Tibial nerve (tissue), 4 donors: ENCODE measurements around the gene PPIF.

ENCODE experiments used
- CTCF ChIP-seq, 5 experiments: fragments of 200-600 bp in 3 of 5; fragments of 450-650 bp in 2 of 5; sonication (generic) in 3 of 5; IDR thresholded peaks; one replicate each; pipeline ENCODE4 v1.5.1; 2016 to 2019; ENCODE audit warnings: antibody characterized with exemption in 5 of 5, mild to moderate bottlenecking in 3 of 5, moderate library complexity in 2 of 5
- EP300 ChIP-seq, 2 donors: sonication (generic); formaldehyde crosslinking; IDR thresholded peaks; one replicate each; pipeline ENCODE4 v1.6.1; 2017; ENCODE audit warnings: antibody characterized with exemption in 2 of 2, mild to moderate bottlenecking in 1 of 2

- TF ChIP-seq CTCF (IDR thresholded peaks at IDR 0.05) (no peak), EP300 (IDR thresholded peaks at IDR 0.05) (no peak)
Measured at GRCh38 chr10:79308969-79309665, 38.2 kb upstream of the PPIF start.
